Measurements from ENCODE around the gene LBR.

GRCh38 chr1:225434046-225434445 is 6.2 kb upstream of the LBR start:
- TF ChIP-seq CTCF (conservative IDR thresholded peaks at IDR 0.05; ENCODE audit: low read depth, low read length) (no peak), POLR2A (IDR thresholded peaks at IDR 0.05; ENCODE audit: low read depth, low read length) (no peak), MXI1 (IDR thresholded peaks at IDR 0.05; ENCODE audit: borderline replicate concordance, low read depth, low read length) (no peak), BHLHE40 (IDR thresholded peaks at IDR 0.05; ENCODE audit: low read depth, low read length) (no peak), FOS (IDR thresholded peaks at IDR 0.05; ENCODE audit: low read depth, low read length) (no peak), RFX5 (IDR thresholded peaks at IDR 0.05; ENCODE audit: low read depth, low read length) (no peak), CHD1 (IDR thresholded peaks at IDR 0.05; ENCODE audit: low read depth, low read length) (no peak), USF2 (IDR thresholded peaks at IDR 0.05; ENCODE audit: low read depth, low read length) (no peak), SMC3 (IDR thresholded peaks at IDR 0.05; ENCODE audit: low read depth, low read length) (no peak), RAD21 (IDR thresholded peaks at IDR 0.05; ENCODE audit: low read length) (no peak), CEBPB (IDR thresholded peaks at IDR 0.05; ENCODE audit: low read depth, low read length) (no peak)

All from IMR-90 (cell line).